GM21786 (cell line): ENCODE data around the gene ZBTB37.
"Not testable (repeated sequence)": the region's sequence is repeated elsewhere in the genome, so short reads cannot be mapped to it uniquely, and the experiment has no call there.

Experiments used
- ATAC-seq: cut with Tn5 transposase; IDR thresholded peaks from one replicate; pipeline ENCODE4 v1.9.1; 2021; ENCODE audit not compliant: unreplicated experiment

ZBTB37 gene

DNA sequence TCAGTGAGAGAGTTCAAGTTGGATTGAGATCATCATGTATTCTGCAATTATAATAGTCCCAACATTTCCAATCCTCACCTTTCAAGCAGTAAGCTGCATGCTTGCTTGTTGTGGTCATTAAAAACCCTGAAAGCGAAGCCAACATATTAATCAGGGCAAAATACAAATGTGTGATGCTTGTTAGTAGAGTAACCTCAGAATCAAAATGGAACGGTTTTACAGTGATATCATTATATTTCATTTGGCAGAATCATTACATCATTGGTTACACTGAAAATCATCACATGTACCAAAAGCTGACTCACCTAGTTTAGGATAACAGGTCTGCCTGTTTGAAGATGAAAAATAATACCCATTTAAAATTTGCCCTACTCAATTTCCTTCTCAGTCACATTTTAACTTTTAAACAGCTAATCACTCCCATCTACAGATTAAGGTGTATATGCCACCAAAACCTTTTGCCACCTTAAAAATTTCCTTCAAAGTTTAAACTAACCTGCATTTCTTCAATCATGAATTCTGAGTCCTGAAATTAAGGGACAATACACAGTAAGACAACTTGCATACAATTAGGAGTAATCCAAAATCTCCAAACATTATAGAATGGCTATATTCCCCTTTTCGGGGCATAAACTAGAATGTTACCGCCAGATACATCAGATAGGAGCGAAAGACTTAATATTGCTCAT, 3.9 kb upstream of the ZBTB37 start:
- ATAC-seq: no peak

DNA sequence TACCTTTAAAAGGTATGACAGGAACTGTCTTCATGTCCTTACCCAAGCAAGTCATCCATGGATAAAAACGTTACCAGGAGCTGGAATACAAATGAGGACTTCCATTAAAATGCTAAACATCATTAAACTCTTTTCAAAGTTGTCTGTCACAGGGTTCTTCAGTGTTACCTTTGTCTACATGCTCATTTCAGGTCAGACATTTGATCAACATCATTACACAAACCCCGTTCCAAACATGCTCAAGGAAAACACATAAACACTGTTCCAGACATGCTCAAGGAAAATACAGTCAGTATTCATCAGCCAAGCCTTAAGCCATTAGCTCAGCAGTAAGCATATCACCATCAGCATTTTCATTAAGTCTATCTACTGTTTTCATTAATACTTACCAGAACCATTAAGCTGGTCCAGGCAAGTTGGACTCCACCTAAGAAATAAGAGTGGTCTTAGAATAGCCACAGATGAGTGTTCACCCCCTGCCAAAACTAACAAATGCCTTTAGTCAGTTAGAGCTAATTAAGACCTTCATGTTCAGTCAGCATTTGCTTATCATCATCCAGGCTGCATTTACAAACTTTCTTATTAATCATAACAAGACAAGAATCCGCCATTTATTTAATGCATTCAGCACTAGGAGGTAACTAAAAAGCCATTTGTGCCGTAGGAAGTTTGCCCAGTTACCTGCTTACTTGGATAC, 2.6 kb upstream of the ZBTB37 start:
- no peak for ATAC-seq

DNA sequence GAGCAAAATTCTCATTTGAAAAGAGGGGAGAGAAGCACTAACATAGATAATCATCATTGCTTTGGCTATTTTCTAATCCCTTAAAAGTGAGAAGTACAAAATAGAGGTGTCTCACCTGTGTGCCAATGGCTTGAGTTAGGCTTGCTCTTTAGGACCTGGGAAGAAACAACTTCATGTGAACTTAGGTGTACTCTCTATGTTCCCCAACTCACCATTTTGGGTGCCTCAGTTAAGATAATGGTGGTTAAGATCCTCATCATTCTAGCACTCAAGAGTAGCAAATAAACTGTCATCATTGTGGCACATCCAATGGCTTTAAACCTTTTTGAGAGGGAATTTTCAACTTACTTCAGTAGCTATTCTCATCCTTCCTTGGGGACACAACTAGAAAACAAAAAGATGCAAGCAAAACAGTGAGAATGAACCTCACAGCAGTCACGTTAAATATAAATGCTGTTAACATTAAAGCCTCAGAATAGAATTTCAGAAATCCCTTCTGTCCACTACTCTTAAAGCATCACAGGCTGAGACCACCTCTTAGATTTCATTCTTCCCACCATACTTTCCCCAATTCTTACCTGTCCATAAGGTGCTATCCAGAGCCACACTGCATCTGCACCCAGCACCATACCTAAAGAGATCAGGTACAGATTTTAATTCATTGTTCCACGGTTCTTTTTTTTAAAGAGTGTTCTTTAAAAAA, 1.6 kb upstream of the ZBTB37 start:
- ATAC-seq: no peak

DNA sequence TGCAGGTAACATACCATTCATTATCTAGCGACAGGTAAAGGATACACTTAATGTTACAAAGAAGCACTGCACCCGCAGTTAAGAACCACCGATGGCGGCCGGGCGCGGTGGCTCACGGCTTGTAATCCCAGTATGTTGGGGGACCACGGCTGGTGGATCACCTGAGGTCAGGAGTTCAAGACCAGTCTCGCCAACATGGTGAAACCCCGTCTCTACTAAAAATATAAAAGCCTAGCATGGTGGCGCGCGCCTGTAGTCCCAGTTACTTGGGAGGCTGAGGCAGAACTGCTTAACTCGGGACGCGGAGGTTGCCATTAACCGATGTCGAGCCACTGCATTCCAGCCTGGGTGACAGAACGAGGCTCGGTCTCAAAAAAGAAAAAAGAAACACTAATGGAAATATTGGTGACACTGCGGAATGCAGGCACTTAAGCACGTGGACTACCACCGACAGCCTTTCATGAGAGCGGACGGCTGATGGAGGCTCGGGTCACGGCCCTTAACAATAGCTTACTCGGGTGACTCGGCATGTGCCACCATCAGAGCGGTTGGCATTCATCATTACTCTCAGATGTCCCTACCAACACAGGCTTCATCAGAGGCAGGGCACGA, 933 bp upstream of the ZBTB37 start:
- no peak for ATAC-seq

DNA sequence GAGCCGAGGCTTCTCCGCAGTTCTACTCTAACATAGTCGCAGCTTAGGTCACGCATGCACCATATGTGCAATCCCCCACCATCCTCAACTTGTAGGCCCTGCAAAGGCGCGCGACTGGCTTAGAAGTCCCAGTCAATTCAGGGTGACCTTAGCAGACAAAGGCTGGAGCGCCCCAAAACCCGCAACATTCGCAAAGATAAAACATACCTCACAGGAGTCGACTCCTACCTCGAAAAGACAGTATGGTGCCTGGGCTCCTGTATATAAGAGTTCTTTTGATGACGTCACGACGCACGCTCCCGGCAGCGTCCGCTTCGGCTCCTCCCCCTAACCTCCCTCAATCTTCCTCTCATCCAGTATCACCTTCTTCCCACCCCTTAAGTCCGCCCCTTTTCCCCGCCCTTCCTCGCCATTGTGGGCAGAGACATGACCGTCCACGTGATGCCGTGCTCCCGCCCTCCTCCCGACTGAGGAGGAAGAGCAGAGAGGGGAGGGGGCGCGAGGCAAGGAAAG, 371 bp upstream of the ZBTB37 start, which contains the start of gene GAS5:
Gene GAS5 (minus strand): TSS at position 237 of the 513 bp plus-strand sequence.
- ATAC-seq: peak; percentile 64

DNA sequence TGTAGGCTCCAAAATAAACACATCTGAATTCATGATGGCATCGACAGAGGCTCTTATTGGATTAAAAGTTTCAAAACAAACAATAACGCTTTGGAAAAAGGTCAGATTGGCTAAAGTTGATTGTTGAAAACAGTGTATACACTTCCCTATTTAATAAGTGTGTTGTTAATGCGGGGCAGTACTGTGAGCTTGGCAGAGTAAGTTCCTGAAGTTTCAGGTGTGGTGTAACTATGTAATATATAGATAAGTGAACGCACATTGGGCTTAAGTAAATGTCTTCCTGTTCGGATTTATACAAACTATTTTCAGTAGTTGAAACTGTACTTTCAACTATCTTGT, 810 bp downstream of the ZBTB37 start:
- no peak for ATAC-seq

DNA sequence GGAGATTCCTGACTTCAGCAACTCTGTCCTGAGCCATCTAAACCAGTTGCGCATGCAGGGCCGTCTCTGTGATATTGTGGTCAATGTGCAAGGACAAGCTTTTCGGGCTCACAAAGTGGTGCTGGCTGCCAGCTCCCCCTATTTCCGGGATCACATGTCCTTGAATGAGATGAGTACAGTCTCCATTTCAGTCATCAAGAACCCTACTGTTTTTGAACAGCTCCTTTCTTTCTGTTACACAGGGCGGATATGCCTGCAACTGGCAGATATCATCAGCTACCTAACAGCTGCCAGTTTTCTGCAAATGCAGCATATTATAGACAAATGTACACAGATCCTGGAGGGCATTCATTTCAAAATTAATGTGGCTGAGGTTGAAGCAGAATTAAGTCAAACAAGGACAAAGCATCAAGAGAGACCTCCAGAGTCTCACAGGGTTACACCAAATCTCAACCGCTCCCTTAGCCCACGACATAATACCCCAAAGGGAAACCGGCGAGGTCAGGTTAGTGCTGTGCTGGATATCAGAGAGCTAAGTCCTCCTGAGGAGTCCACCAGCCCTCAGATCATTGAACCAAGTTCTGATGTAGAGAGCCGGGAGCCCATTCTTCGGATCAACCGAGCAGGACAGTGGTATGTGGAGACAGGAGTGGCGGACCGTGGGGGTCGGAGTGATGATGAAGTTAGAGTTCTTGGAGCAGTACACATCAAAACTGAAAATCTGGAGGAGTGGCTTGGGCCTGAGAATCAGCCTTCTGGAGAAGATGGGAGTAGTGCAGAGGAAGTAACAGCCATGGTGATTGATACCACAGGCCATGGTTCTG, 2.3 kb downstream of the ZBTB37 start:
- peak; percentile 25 for ATAC-seq

DNA sequence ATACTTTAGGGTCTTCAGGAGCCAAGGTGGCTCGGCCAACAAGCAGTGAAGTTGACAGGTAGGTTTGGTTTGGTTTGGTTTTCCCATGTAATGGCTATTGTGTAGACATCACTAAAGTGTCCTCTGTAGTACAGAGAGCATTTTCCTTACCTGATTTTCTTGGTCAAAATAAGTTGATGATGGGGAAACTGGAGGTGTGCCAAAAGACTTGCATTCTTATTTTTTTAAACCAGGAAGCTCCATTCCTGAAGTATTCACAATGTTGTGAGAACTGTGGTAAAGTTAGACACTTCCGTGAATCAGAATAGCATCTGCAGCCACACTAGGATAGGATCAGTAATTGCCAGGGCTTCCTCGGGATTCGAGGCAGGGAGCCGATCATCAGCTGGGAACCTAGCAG, 2.9 kb downstream of the ZBTB37 start:
- ATAC-seq: no peak

DNA sequence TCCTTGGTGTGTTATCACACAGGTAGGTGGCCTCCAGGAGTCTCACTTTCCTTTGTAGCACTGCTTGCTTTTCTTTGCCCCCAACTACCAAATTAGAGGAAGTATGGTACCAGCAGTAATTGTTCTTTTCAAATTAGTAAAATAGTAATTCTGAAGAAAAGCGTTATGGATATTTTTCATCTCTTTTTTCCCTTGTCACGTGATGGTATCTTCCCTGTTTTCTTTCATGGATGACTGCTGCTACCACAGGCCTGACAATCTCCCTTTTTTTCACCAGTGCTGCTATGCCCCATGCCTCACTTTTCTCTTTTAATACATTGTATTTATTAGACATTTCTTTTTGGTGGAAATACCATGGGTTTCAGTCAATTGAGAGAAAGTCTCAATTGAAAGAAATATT, 3.3 kb downstream of the ZBTB37 start:
- no peak for ATAC-seq

DNA sequence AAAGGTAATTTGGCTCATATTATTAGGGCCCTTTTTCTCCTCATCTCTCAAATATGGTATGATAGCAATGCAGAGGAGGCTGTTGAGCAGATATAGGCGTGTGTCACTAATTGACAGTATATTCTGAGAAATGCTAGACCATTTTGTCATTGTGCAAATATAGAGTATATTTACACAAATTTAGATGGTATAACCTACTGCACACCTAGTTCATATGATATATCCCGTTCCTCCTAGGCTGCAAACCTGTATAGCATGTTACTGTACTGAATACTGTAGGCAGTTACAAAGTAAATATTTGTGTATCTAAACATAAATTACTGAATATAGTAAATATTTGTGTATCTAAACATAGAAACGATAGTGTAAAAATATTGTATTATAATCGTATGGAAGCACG, 8.6 kb downstream of the ZBTB37 start:
- no peak for ATAC-seq

DNA sequence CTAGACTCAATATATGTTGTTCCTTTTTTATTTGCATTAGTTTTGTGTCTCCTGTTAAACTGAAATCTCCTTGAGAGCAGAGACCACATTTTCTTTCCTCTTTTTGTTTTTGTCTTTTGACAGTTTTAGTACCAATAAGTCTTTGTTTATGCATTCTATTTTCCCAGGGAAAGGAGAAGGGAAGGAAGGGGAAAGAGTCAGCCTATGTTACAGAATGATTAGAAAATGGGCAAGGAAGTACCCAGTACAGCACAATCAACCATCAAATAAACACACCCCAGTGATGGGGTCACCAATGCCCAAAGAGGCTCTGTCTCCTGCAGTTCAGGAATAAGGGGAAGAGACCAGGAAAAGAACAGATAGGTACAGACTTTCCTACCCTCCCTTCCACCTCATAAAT, 10.1 kb downstream of the ZBTB37 start:
- no peak for ATAC-seq

DNA sequence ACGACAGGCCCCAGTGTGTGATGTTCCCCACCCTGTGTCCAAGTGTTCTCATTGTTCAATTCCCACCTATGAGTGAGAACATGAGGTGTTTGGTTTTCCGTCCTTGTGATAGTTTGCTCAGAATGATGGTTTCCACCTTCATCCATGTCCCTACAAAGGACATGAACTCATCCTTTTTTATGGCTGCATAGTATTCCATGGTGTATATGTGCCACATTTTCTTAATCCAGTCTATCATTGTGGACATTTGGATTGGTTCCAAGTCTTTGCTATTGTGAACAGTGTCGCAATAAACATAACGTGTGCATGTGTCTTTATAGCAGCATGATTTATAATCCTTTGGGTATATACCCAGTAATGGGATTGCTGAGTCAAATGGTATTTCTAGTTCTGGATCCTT, 12.9 kb downstream of the ZBTB37 start:
- not testable (repeated sequence) for ATAC-seq

DNA sequence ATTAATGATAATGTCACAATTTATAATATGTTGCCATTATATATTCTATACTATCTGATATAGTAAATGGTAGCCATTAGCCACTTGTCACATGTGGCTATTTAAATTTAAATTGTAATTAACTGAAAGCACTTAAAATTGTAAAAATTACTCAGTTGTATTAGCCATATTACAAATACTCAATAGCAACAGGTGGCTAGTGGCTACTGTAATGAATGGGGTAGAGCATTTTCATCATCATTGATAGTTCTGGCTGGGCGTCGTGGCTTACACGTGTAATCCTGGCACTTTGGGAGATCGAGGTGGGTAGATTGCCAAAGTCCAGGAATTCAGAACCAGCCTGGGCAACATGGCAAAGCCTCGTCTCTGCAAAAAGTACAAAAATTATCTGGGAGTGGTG, 16.5 kb downstream of the ZBTB37 start:
- ATAC-seq: no peak

DNA sequence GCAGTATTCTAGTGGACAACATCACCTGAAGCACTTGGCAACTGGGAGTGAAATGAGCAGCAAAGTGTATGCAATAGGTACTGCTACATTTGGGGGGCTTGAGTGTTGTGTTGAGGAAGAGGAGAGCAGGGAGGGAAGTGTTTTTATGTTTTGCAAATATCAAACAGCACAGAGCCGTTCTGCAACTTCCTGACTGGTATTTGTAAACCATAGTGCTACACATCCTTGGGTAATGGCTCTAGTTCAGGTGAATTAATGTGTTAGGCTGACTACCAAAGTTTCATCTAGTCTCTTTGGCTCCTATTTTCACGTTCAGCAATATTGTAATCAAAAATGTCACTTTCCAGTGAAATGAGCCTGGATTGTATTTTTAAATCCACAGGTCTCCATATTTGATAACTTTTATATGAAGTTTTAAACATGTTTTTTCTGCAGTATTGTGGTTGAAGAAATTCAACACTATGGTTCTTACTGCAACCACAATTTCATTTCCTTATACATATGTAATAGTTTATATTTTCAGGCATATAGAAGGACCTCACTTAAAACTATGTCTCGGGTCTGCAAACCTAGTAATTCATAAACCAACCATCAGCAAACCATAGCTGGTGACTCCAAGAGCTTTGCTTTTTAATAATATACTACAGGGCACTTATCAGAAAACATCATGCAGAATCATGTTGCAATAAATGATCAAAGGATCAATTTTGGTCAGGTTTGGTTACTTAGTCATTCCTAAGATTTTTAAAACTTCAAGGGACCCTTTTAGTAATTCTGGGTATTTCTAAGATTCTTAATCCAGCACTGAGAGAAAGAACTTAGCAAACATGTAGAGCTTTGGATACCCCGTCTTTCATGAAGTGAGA, 18.8 kb downstream of the ZBTB37 start:
- ATAC-seq: no peak

DNA sequence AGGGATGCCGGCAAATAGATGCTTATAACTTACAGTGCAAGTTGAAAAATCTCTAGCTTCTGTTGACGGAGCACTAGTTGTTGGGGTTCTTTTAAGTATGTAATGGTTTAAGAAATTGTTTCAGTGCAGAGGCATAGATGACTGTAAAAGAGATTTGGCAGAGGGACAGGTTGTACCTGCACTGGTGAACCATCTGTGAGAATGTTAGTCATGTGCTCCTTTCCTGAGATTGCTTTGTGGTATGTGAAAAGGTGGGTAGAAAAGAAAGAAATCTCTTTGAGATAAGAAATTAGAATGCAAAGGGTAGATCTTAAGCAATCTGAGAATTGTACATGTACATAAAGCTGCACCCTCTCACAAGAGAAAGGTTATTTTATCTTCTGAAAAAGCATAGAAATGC, 19.4 kb downstream of the ZBTB37 start:
- no peak for ATAC-seq

DNA sequence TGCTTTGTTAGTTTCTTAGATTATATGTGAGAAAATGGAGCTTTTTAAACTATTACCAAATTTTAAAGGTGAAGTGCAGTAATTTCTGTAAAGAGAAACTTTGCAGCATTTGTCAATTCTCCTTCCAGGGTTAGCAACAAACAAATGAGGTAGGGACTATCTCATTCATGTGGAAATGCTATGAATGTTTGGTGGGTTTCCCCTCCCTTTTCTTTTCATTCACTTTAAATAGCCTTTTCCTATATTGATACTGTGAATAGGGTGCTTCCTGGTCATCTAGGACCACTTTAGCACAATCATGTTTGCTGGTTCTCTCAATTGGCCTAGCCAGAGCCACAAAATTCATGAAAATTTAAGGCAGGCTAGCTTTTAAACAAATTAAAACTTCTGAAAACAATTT, 20.6 kb downstream of the ZBTB37 start:
- ATAC-seq: no peak

DNA sequence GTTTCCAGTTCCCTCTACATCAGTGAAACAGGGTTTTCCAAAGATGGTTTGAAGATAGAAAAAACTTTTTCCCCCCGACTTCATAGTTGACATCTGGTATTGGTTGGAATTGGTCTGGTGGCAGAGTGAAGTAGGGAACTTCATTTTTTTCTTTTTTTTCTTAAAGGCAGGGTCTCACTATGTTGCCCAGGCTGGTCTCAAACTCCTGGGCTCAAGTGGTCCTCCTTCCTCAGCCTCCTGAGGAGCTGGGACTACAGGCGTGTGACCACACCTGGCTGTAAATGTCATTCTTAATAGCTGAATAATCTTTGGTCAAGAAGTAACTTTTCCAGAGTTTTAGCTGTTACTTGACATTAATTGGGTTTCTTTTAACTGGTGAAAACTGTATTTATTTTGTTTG, 21.7 kb downstream of the ZBTB37 start:
- ATAC-seq: no peak

DNA sequence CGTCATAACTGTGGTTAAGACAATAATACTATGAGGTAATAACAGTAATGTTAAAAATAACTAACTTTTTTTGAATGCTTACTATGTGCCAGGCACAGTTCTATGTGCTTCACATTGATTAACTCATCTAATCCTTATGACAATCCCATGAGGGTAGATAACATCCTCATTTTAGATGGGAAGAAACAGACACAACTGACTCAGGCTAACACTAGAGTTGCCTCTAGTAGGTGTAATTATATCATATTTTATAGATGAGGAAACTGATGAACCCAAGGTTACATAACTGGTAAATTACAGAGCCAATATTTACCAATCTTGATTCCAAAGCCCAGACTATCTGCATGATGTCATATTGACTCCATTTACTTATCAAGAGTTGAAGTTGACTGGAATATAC, 25.4 kb downstream of the ZBTB37 start:
- no peak for ATAC-seq

DNA sequence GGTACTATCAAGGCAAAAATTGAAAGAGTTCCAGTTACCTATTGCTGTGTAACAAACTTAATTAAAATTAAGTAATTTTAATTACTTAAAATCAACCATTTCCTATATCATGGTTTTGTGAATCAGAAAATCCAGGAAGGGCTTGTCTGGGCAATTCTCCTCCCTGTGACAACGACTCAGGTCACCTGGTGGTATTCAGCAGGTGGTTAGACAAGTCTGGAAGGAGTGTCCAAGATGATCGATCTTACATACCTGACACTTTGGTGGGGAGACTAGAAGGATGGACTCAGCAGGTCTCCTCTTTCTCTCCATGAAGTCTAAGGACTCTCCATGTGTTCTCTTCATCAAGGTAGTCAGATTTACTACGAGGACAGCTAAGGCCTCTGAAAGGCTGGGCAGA, 26.0 kb downstream of the ZBTB37 start:
- ATAC-seq: no peak

DNA sequence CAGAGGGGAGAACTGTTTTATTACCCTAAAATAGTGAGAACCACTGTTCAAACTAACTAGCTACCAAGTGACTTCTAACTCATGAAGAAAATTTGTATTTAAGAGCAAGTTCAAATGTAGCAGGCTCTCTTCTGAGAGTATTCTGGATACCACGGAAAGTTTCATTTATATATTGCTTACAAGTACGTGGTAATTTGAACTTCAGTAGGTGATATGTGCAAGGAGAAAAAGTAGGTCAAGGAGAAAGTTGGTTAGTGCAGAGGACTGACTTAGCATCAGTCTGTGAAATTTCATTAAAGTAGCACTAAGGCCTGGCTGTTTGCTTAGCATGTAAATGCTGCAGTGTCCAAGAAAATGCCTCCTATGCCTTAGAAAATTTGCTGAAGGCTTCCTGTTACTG, 32.2 kb downstream of the ZBTB37 start:
- no peak for ATAC-seq
